Loucy (cell line): ENCODE measurements around the gene PITPNC1.

Experiments used
- EZH2phosphoT487 ChIP-seq: fragments of 200-600 bp; IDR thresholded peaks from 2 replicates; pipeline ENCODE4 v1.6.1; 2018; ENCODE audit warnings: antibody characterized with exemption, mild to moderate bottlenecking, moderate library complexity, borderline replicate concordance
- TF ChIP-seq, protein P1 (sequence below): fragments of 200-600 bp; sonication (generic); conservative IDR thresholded peaks from 2 replicates; pipeline ENCODE4 v1.5.1; 2014; ENCODE audit warnings: mild to moderate bottlenecking, antibody characterized with exemption, low read length

DNA sequence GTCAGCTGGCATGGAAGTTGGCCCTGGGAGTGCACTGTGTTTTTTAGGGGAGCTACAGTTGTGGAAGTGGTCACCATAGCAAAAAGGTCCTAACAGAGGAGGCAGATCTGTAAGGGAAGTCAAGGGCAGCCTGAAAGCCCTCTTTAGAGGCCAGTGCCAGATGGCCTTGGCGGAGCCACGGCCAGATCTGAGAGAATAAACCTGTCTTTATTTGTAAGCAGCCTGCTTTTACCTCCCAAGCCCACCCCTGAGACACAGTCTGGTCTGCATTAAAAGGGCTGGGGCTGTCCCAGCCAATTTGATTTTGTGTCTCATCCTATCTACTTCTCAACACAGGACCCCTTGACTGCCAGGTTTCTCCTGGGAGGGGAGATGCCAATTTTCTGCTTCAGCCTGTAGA, 289.6 kb downstream of the PITPNC1 start:
- TF ChIP-seq, protein P1, sequence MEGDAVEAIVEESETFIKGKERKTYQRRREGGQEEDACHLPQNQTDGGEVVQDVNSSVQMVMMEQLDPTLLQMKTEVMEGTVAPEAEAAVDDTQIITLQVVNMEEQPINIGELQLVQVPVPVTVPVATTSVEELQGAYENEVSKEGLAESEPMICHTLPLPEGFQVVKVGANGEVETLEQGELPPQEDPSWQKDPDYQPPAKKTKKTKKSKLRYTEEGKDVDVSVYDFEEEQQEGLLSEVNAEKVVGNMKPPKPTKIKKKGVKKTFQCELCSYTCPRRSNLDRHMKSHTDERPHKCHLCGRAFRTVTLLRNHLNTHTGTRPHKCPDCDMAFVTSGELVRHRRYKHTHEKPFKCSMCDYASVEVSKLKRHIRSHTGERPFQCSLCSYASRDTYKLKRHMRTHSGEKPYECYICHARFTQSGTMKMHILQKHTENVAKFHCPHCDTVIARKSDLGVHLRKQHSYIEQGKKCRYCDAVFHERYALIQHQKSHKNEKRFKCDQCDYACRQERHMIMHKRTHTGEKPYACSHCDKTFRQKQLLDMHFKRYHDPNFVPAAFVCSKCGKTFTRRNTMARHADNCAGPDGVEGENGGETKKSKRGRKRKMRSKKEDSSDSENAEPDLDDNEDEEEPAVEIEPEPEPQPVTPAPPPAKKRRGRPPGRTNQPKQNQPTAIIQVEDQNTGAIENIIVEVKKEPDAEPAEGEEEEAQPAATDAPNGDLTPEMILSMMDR: no peak
- TF ChIP-seq EZH2phosphoT487: no peak
